Psoas muscle (tissue), 8 donors: Measurements from ENCODE around the gene SSBP3. TPM values are rescaled to one million over a fixed set of nuclear protein-coding genes. Genes with fewer than 3 reads are reported as not detected.

Source experiments
- ATAC-seq, 4 donors: fragments of 200-7000 bp; cut with Tn5 transposase; one replicate each; pipeline ENCODE4 v1.9.1; 2020; ENCODE audit warnings: moderate library complexity in 3 of 4, mild to moderate bottlenecking in 2 of 4
- DNase-seq, 2 donors: peaks; one replicate each; pipeline ENCODE4 v3.0.0-alpha.2; 2020
- H3K27ac ChIP-seq: fragments of 200-600 bp; one replicate; pipeline ENCODE4 v1.8.0; 2022
- H3K27me3 ChIP-seq, 3 donors: fragments of 200-600 bp in 1 of 3; one replicate each; pipeline versions ENCODE4 v1.6.1 to v1.8.0; 2013 to 2022; ENCODE audit warnings: low read length in 2 of 3, mild to moderate bottlenecking in 2 of 3, moderate library complexity in 1 of 3; ENCODE audit not compliant: insufficient read depth in 3 of 3
- H3K36me3 ChIP-seq, 2 donors: fragments of 200-600 bp in 1 of 2; one replicate each; pipeline versions ENCODE4 v1.6.1 to v1.8.0; 2013 to 2022; ENCODE audit warnings: low read depth in 1 of 2, mild to moderate bottlenecking in 1 of 2, moderate library complexity in 1 of 2; ENCODE audit not compliant: insufficient read depth in 1 of 2
- H3K4me1 ChIP-seq: fragments of 200-600 bp; one replicate; pipeline ENCODE4 v1.8.0; 2022
- H3K4me3 ChIP-seq: fragments of 200-600 bp; one replicate; pipeline ENCODE4 v1.8.0; 2022; ENCODE audit warnings: mild to moderate bottlenecking
- H3K9me3 ChIP-seq: fragments of 200-600 bp; one replicate; pipeline ENCODE4 v1.8.0; 2022
- CTCF ChIP-seq: fragments of 200-600 bp; IDR thresholded peaks from one replicate; pipeline ENCODE4 v1.8.0; 2022; ENCODE audit warnings: antibody characterized with exemption
- WGBS, 3 donors: extraction: QIAGEN DNeasy Blood & Tissue Kit; methylation state at CpG; one replicate each; pipeline versions ENCODE4 v1.1.6 to v1.1.7; 2013; 5-methylcytosine and 5-hydroxymethylcytosine counted together
- intact Hi-C, 2 donors: fragments of 100-400 bp; cut with DNase I; formaldehyde crosslinking; loops; one replicate each; pipeline versions ENCODE4 v1.11.0 to v1.14.2; 2022
- polyA plus RNA-seq, 3 donors: library from polyadenylated mRNA; stranded (reverse); fragments of 200-250 nt; gene quantifications; one replicate each; pipeline ENCODE4 v1.2.3, GENCODE V29; 2013
- total RNA-seq, 4 donors: library from RNA; stranded (reverse); fragmentation: NEBNext Ultra II Directional in 2 of 4; extraction: Animal tissue kit (Norgen Biotek cat#: 25700) in 2 of 4; gene quantifications; one replicate each; pipeline versions ENCODE4 v1.2.1 to v1.2.4, GENCODE V29; 2021 to 2023
- donor health status: healthy with polysubstance abuse.
- donor health status: DM: no; HTN: no; CAD: no; lungs with moderate emphysema.
- donor health status: Bipolar disorder and iron deficiency.
- donor health status: healthy.
- donor health status: DM: yes; HTN: yes; CAD: no.
- donor health status: DM: no; HTN: no; CAD: no.
- donor health status: DM: no; HTN: no; CAD: no.
- donor health status: DM: yes; HTN: yes; CAD: no.

SSBP3 gene
- total and polyA plus RNA-seq, 7 donors: 7.9 to 24.2 (median 21.6) TPM

GRCh38 chr1:54240741-54241335 lies 165.4 kb downstream of the SSBP3 start:
- intact Hi-C loops: no loop called here

GRCh38 chr1:54239631-54240031 lies 166.6 kb downstream of the SSBP3 start:
- Histone ChIP-seq H3K27me3 (no peaks in the 10 kb centered on the region), H3K4me1 (no peaks in the 10 kb centered on the region), H3K27ac (no peak overlapping the region), H3K36me3 (peaks cover 0 to 69% of the 10 kb centered on the region in 2 donors), H3K4me3 (no peak overlapping the region), H3K9me3 (no peaks in the 10 kb centered on the region)
- DNase-seq: no peak
- intact Hi-C loops: no loop called here
- 66 to 87% (median 69%) methylated on average over 10 of the region's 10 CpGs for WGBS, 3 donors
- ATAC-seq: peak in 1 of 4 donors; percentile 32
- no peak for TF ChIP-seq CTCF

More at GRCh38 chr1:54240741-54241335, 165.4 kb downstream of the SSBP3 start:
- no peaks in the 10 kb centered on the region for H3K4me1 ChIP-seq
- TF ChIP-seq CTCF: no peak
- no peak for DNase-seq
- H3K9me3 ChIP-seq: no peaks in the 10 kb centered on the region
- 91 to 98% (median 95%) methylated on average over 9 to 12 of the region's 12 CpGs for WGBS, 3 donors
- H3K27me3 ChIP-seq: no peaks in the 10 kb centered on the region
- ATAC-seq: no peak
- H3K27ac ChIP-seq: no peak overlapping the region
- H3K36me3 ChIP-seq: peaks cover 0 to 69% of the 10 kb centered on the region in 2 donors
- no peak overlapping the region for H3K4me3 ChIP-seq

GRCh38 chr1:54239035-54239383 lies 167.2 kb downstream of the SSBP3 start:
- H3K9me3 ChIP-seq: no peaks in the 10 kb centered on the region
- no peak overlapping the region for H3K27ac ChIP-seq
- ATAC-seq (no peak), DNase-seq (no peak)
- intact Hi-C loops: no loop called here
- WGBS, 3 donors: 92 to 96% (median 95%) methylated on average over 5 of the region's 5 CpGs
- no peaks in the 10 kb centered on the region for H3K27me3 ChIP-seq
- TF ChIP-seq CTCF: no peak
- no peaks in the 10 kb centered on the region for H3K4me1 ChIP-seq
- H3K4me3 ChIP-seq: no peak overlapping the region
- peaks cover 0 to 66% of the 10 kb centered on the region in 2 donors for H3K36me3 ChIP-seq

GRCh38 chr1:54238353-54239034 lies 167.7 kb downstream of the SSBP3 start:
- intact Hi-C loops: no loop called here
- WGBS, 3 donors: 85 to 88% (median 86%) methylated on average over 11 to 12 of the region's 12 CpGs

More at GRCh38 chr1:54238353-54239034, 167.7 kb downstream of the SSBP3 start:
- H3K27ac ChIP-seq: no peak overlapping the region
- H3K4me1 ChIP-seq: no peaks in the 10 kb centered on the region
- ATAC-seq (no peak), DNase-seq (no peak)
- no peaks in the 10 kb centered on the region for H3K27me3 ChIP-seq
- H3K36me3 ChIP-seq: peaks cover 0 to 63% of the 10 kb centered on the region in 2 donors
- H3K9me3 ChIP-seq: no peaks in the 10 kb centered on the region
- TF ChIP-seq CTCF: no peak
- H3K4me3 ChIP-seq: no peak overlapping the region
